Bronchial epithelial cell (primary cell): Measurements from ENCODE around the gene THSD8. TPM values are rescaled to one million over a fixed set of nuclear protein-coding genes. Genes with fewer than 3 reads are reported as not detected.

Experiments used
- DNase-seq: peaks from one replicate; pipeline ENCODE4 v3.0.0-alpha.2; 2010; ENCODE audit warnings: low read depth
- FAIRE-seq: peaks from 2 replicates; lab custom pipeline; 2011; peaks lifted over from hg19 to GRCh38; lab: Jason Lieb, UNC
- H3K27me3 ChIP-seq: 2 replicates; pipeline ENCODE4 v1.5.1; 2011; ENCODE audit warnings: low read length; ENCODE audit not compliant: control insufficient read depth, insufficient read depth
- H3K36me3 ChIP-seq: 2 replicates; pipeline ENCODE4 v1.5.1; 2011; ENCODE audit warnings: low read length; ENCODE audit not compliant: control insufficient read depth, insufficient read depth
- H3K4me3 ChIP-seq: 2 replicates; pipeline ENCODE4 v1.5.1; 2011; ENCODE audit warnings: mild to moderate bottlenecking, low read depth, low read length, control low read depth
- CTCF ChIP-seq: IDR thresholded peaks from 2 replicates; pipeline ENCODE4 v1.5.1; 2011; ENCODE audit warnings: mild to moderate bottlenecking, moderate library complexity, low read length, control low read depth, inconsistent platforms; ENCODE audit not compliant: insufficient read depth, severe bottlenecking
- total RNA-seq: library from RNA; depleted of rRNA; stranded (reverse); fragments of >200 nt; gene quantifications from 2 replicates; pipeline ENCODE4 v1.2.1, GENCODE V29; 2014

THSD8 gene
- total RNA-seq, 1 donor from 2014 or later: not detected

- no peak for FAIRE-seq
- Histone ChIP-seq H3K36me3 (peaks cover 23% of the 10 kb centered on the region), H3K4me3 (no peak overlapping the region), H3K27me3 (no peaks in the 10 kb centered on the region)
- DNase-seq: no peak
- no peak for TF ChIP-seq CTCF
Observed at GRCh38 chr19:12763100-12763499, 38.8 kb upstream of the THSD8 start.

- FAIRE-seq (peak; percentile 32), DNase-seq (no peak)
- no peak for TF ChIP-seq CTCF
- Histone ChIP-seq H3K4me3 (no peak overlapping the region), H3K27me3 (no peaks in the 10 kb centered on the region), H3K36me3 (peaks cover 25% of the 10 kb centered on the region)
Observed at GRCh38 chr19:12764698-12765097, 37.2 kb upstream of the THSD8 start.

- FAIRE-seq (no peak), DNase-seq (no peak)
- Histone ChIP-seq H3K4me3 (peak overlapping the region; percentile 29), H3K36me3 (peaks cover 32% of the 10 kb centered on the region), H3K27me3 (no peaks in the 10 kb centered on the region)
- TF ChIP-seq CTCF: peak; percentile 69
Observed at GRCh38 chr19:12766051-12766521, 35.8 kb upstream of the THSD8 start.

GRCh38 chr19:12767150-12767549 is 34.7 kb upstream of the THSD8 start:
- DNase-seq: no peak
- Histone ChIP-seq H3K27me3 (no peaks in the 10 kb centered on the region), H3K4me3 (no peak overlapping the region), H3K36me3 (peaks cover 32% of the 10 kb centered on the region)
- FAIRE-seq: no peak
- TF ChIP-seq CTCF: no peak

- Histone ChIP-seq H3K27me3 (no peaks in the 10 kb centered on the region), H3K36me3 (peaks cover 32% of the 10 kb centered on the region), H3K4me3 (no peak overlapping the region)
- TF ChIP-seq CTCF: no peak
- DNase-seq: no peak
- FAIRE-seq: no peak
Observed at GRCh38 chr19:12767666-12768065, 34.2 kb upstream of the THSD8 start.

GRCh38 chr19:12769689-12770088 is 32.2 kb upstream of the THSD8 start:
- FAIRE-seq: no peak
- H3K36me3 ChIP-seq: peaks cover 27% of the 10 kb centered on the region
- no peak for TF ChIP-seq CTCF

More at GRCh38 chr19:12769689-12770088, 32.2 kb upstream of the THSD8 start:
- Histone ChIP-seq H3K4me3 (no peak overlapping the region), H3K27me3 (no peaks in the 10 kb centered on the region)
- DNase-seq: no peak
